Heart left ventricle (tissue), 13 donors: Measurements from ENCODE around the gene MICAL2.

Source experiments
- POLR2A ChIP-seq, 2 donors: fragments of 450-650 bp; IDR thresholded peaks; one replicate each; pipeline ENCODE4 v1.6.1; 2017; ENCODE audit warnings: antibody characterized with exemption in 2 of 2, mild to moderate bottlenecking in 2 of 2, moderate library complexity in 2 of 2
- TF ChIP-seq, protein P1 (sequence below), 12 donors: fragments of 200-600 bp; sonication (generic) in 4 of 12; IDR thresholded peaks; one replicate each; pipeline versions ENCODE4 v1.5.0 to v1.8.0; 2018 to 2022; ENCODE audit warnings: antibody characterized with exemption in 12 of 12, mild to moderate bottlenecking in 5 of 12
- donor health status: ischemic (EF 13 %, LVEDD 7.1; RV severe dilation, severe dysfunction).
- donor health status: DM: no; HTN: yes; CAD: no.
- donor health status: DM: no; HTN: no; CAD: no.
- donor health status: ischemic (EF 25% LVEDD 6.9; RV normal size, moderate dysfunction).
- donor health status: ischemic (EF 25% LVEDD 5.7; RV mildly dilated, moderate dysfunction).
- donor health status: ischemic (EF 35%, LVEDD 5.7; RV mildly dilated, moderate dysfunction).
- donor health status: nonischemic (EF 11% LVEDD 7.7; RV severe dilation, severe dysfunction).
- donor health status: DM: yes; HTN: yes; CAD: no.
- donor health status: PGD.
- donor health status: ischemic (EF 29% LVEDD 5.4; RV normal size, mild dysfunction).
- donor health status: nonischemic (EF 23%, LVEDD 6.1; RV moderate dilation, normal function).

DNA sequence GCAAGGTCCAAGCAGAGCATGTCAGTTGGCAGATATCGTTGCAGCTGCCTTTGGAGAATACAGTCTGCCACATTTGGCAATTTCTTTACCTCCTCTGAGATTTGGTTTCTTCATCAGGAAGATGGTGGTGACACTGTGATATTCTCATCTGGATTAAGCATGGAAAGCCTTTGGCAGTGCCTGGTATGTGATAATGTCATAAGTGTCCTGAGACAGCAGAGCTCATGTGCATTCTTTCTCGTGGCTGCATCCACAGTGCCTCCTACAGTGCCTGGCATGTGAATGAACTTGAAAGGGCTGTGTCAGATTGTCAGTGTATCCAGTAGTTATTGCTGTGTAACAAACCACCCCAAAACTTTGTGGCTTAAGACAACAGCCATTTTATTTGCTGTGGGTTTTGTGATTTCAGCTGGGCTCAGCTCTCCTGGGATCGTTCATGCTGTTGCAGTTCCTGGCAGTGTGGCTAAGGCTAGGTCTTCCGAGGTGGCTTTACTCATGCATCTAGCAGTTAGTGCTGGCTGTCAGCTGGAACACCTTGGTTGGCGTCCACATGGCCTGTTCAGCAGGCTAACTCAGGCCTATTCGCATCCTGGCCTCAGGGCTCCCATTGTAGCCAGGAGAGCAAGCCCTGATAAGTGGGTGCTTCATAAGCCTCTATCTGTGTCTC, 35.7 kb upstream of the MICAL2 start:
- TF ChIP-seq, protein P1, sequence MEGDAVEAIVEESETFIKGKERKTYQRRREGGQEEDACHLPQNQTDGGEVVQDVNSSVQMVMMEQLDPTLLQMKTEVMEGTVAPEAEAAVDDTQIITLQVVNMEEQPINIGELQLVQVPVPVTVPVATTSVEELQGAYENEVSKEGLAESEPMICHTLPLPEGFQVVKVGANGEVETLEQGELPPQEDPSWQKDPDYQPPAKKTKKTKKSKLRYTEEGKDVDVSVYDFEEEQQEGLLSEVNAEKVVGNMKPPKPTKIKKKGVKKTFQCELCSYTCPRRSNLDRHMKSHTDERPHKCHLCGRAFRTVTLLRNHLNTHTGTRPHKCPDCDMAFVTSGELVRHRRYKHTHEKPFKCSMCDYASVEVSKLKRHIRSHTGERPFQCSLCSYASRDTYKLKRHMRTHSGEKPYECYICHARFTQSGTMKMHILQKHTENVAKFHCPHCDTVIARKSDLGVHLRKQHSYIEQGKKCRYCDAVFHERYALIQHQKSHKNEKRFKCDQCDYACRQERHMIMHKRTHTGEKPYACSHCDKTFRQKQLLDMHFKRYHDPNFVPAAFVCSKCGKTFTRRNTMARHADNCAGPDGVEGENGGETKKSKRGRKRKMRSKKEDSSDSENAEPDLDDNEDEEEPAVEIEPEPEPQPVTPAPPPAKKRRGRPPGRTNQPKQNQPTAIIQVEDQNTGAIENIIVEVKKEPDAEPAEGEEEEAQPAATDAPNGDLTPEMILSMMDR (IDR thresholded peaks at IDR 0.05): no peak
- TF ChIP-seq POLR2A (IDR thresholded peaks at IDR 0.05): no peak
